Keratinocyte (primary cell): Measurements from ENCODE around the gene METTL26.

ENCODE experiments used
- CTCF ChIP-seq, 3 experiments: IDR thresholded peaks in 1 of 3; conservative IDR thresholded peaks in 1 of 3; optimal IDR thresholded peaks in 1 of 3; 2 replicates in 2 of 3; 3 replicates in 1 of 3; pipeline versions ENCODE3 to v1.5.1; 2011; ENCODE audit warnings: low read length in 3 of 3, mild to moderate bottlenecking in 3 of 3, moderate library complexity in 2 of 3, control low read depth in 1 of 3, inconsistent platforms in 1 of 3; ENCODE audit not compliant: insufficient read depth in 2 of 3; ENCODE audit errors: extremely low read depth in 1 of 3
- EZH2 ChIP-seq: IDR thresholded peaks from one replicate; pipeline ENCODE4 v1.6.1; 2012; ENCODE audit warnings: inconsistent platforms, mild to moderate bottlenecking, low read length, moderate library complexity

GRCh38 chr16:644556-644955, 8.5 kb upstream of the METTL26 start:
- TF ChIP-seq EZH2 = no peak
- TF ChIP-seq CTCF (optimal IDR thresholded peaks at IDR 0.05 in 1 of 3, IDR thresholded peaks at IDR 0.05 in 1 of 3, conservative IDR thresholded peaks at IDR 0.05 in 1 of 3; ENCODE audit: extremely low read depth in 1 of 3, insufficient read depth in 2 of 3, low read length in 3 of 3) = no peak
